HL-60 (cell line): ENCODE results near the gene PMVK.

ENCODE experiments used
- GABPA ChIP-seq: IDR thresholded peaks from 2 replicates; pipeline ENCODE4 v1.6.1; 2012; ENCODE audit warnings: low read depth
- POLR2AphosphoS5 ChIP-seq: IDR thresholded peaks from 2 replicates; pipeline ENCODE4 v1.6.1; 2012; ENCODE audit warnings: low read depth
- TF ChIP-seq, protein P1 (sequence below): IDR thresholded peaks from one replicate; pipeline ENCODE4 v1.5.1; 2011; ENCODE audit warnings: low read length, control low read depth, inconsistent platforms; ENCODE audit not compliant: insufficient read depth
- TF ChIP-seq, protein P2 (sequence below): IDR thresholded peaks from 2 replicates; pipeline ENCODE4 v1.6.1; 2012; ENCODE audit warnings: low read depth; ENCODE audit not compliant: insufficient replicate concordance

GRCh38 chr1:154951901-154952657, 15.6 kb upstream of the PMVK start:
- TF ChIP-seq POLR2AphosphoS5 = no peak
- TF ChIP-seq, protein P1, sequence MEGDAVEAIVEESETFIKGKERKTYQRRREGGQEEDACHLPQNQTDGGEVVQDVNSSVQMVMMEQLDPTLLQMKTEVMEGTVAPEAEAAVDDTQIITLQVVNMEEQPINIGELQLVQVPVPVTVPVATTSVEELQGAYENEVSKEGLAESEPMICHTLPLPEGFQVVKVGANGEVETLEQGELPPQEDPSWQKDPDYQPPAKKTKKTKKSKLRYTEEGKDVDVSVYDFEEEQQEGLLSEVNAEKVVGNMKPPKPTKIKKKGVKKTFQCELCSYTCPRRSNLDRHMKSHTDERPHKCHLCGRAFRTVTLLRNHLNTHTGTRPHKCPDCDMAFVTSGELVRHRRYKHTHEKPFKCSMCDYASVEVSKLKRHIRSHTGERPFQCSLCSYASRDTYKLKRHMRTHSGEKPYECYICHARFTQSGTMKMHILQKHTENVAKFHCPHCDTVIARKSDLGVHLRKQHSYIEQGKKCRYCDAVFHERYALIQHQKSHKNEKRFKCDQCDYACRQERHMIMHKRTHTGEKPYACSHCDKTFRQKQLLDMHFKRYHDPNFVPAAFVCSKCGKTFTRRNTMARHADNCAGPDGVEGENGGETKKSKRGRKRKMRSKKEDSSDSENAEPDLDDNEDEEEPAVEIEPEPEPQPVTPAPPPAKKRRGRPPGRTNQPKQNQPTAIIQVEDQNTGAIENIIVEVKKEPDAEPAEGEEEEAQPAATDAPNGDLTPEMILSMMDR = no peak
- no peak for TF ChIP-seq GABPA
- TF ChIP-seq, protein P2, sequence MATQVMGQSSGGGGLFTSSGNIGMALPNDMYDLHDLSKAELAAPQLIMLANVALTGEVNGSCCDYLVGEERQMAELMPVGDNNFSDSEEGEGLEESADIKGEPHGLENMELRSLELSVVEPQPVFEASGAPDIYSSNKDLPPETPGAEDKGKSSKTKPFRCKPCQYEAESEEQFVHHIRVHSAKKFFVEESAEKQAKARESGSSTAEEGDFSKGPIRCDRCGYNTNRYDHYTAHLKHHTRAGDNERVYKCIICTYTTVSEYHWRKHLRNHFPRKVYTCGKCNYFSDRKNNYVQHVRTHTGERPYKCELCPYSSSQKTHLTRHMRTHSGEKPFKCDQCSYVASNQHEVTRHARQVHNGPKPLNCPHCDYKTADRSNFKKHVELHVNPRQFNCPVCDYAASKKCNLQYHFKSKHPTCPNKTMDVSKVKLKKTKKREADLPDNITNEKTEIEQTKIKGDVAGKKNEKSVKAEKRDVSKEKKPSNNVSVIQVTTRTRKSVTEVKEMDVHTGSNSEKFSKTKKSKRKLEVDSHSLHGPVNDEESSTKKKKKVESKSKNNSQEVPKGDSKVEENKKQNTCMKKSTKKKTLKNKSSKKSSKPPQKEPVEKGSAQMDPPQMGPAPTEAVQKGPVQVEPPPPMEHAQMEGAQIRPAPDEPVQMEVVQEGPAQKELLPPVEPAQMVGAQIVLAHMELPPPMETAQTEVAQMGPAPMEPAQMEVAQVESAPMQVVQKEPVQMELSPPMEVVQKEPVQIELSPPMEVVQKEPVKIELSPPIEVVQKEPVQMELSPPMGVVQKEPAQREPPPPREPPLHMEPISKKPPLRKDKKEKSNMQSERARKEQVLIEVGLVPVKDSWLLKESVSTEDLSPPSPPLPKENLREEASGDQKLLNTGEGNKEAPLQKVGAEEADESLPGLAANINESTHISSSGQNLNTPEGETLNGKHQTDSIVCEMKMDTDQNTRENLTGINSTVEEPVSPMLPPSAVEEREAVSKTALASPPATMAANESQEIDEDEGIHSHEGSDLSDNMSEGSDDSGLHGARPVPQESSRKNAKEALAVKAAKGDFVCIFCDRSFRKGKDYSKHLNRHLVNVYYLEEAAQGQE = no peak
